Suprapubic skin (tissue), 4 donors: ENCODE measurements around the gene DAAM2. TPM values are rescaled to one million over a fixed set of nuclear protein-coding genes. Genes with fewer than 3 reads are reported as not detected.

Experiments used
- DNase-seq, 2 donors: peaks; one replicate each; pipeline ENCODE4 v3.0.0-alpha.2; 2019; ENCODE audit warnings: low spot score in 2 of 2
- H3K27ac ChIP-seq: fragments of 200-600 bp; sonication (generic); one replicate; pipeline ENCODE4 v1.5.1; 2019
- H3K27me3 ChIP-seq: fragments of 200-600 bp; sonication (generic); one replicate; pipeline ENCODE4 v1.5.1; 2019
- H3K36me3 ChIP-seq: fragments of 200-600 bp; sonication (generic); one replicate; pipeline ENCODE4 v1.5.1; 2019
- H3K4me1 ChIP-seq: fragments of 200-600 bp; sonication (generic); one replicate; pipeline ENCODE4 v1.5.1; 2019
- H3K4me3 ChIP-seq: fragments of 200-600 bp; sonication (generic); one replicate; pipeline ENCODE4 v1.5.1; 2019; ENCODE audit warnings: mild to moderate bottlenecking
- H3K9me3 ChIP-seq: fragments of 200-600 bp; sonication (generic); one replicate; pipeline ENCODE4 v1.5.1; 2019
- CTCF ChIP-seq, 2 donors: fragments of 200-600 bp in 1 of 2; fragments of 450-650 bp in 1 of 2; sonication (generic) in 1 of 2; IDR thresholded peaks; one replicate each; pipeline ENCODE4 v1.5.1; 2016 to 2019; ENCODE audit warnings: antibody characterized with exemption in 2 of 2, mild to moderate bottlenecking in 1 of 2, moderate library complexity in 1 of 2
- EP300 ChIP-seq: sonication (generic); formaldehyde crosslinking; IDR thresholded peaks from one replicate; pipeline ENCODE4 v1.6.1; 2017; ENCODE audit warnings: antibody characterized with exemption
- POLR2A ChIP-seq, 2 donors: fragments of 450-650 bp; IDR thresholded peaks; one replicate each; pipeline ENCODE4 v1.6.1; 2017; ENCODE audit warnings: antibody characterized with exemption in 2 of 2, mild to moderate bottlenecking in 2 of 2, moderate library complexity in 2 of 2
- POLR2AphosphoS5 ChIP-seq, 3 donors: sonication (generic); formaldehyde crosslinking; IDR thresholded peaks; one replicate each; pipeline ENCODE4 v1.6.1; 2017; ENCODE audit warnings: antibody characterized with exemption in 3 of 3
- WGBS: methylation state at CpG from one replicate; pipeline ENCODE4 v1.1.5; 2018; 5-methylcytosine and 5-hydroxymethylcytosine counted together
- total RNA-seq, 4 donors: library from RNA; depleted of rRNA; stranded (reverse); fragments of >200 nt; gene quantifications; one replicate each; pipeline ENCODE4 v1.1.0, GENCODE V29; 2016

The DAAM2 gene
- total RNA-seq, 4 donors from 2014 or later = 4.7 to 17.6 (median 9.9) TPM

- H3K9me3 ChIP-seq = no peaks in the 10 kb centered on the region
- no peaks in the 10 kb centered on the region for H3K36me3 ChIP-seq
- H3K4me3 ChIP-seq = no peak overlapping the region
- TF ChIP-seq EP300 (no peak), CTCF (IDR thresholded peaks at IDR 0.05) (no peak), POLR2A (IDR thresholded peaks at IDR 0.05) (no peak), POLR2AphosphoS5 (IDR thresholded peaks at IDR 0.05) (no peak)
- peaks cover 2% of the 10 kb centered on the region for H3K4me1 ChIP-seq
- WGBS = 56% methylated on average over 1 of the region's 1 CpG
- no peaks in the 10 kb centered on the region for H3K27me3 ChIP-seq
- no peak for DNase-seq
- H3K27ac ChIP-seq = no peak overlapping the region
Measured at GRCh38 chr6:39755231-39755630, 36.9 kb upstream of the DAAM2 start.

GRCh38 chr6:39756582-39756981, 35.6 kb upstream of the DAAM2 start:
- Histone ChIP-seq H3K27ac (no peak overlapping the region), H3K4me1 (peaks cover 2% of the 10 kb centered on the region), H3K9me3 (no peaks in the 10 kb centered on the region), H3K4me3 (no peak overlapping the region), H3K27me3 (no peaks in the 10 kb centered on the region), H3K36me3 (no peaks in the 10 kb centered on the region)
- 100% methylated on average over 2 of the region's 2 CpGs for WGBS
- no peak for DNase-seq
- TF ChIP-seq POLR2A (IDR thresholded peaks at IDR 0.05) (no peak), POLR2AphosphoS5 (IDR thresholded peaks at IDR 0.05) (no peak), EP300 (no peak), CTCF (IDR thresholded peaks at IDR 0.05) (no peak)

GRCh38 chr6:39758905-39759605, 33.1 kb upstream of the DAAM2 start:
- H3K4me1 ChIP-seq = no peaks in the 10 kb centered on the region
- 93% methylated on average over 2 of the region's 2 CpGs for WGBS
- no peak overlapping the region for H3K27ac ChIP-seq
- no peaks in the 10 kb centered on the region for H3K36me3 ChIP-seq
- DNase-seq = no peak
- TF ChIP-seq POLR2AphosphoS5 (IDR thresholded peaks at IDR 0.05) (no peak), EP300 (no peak), CTCF (IDR thresholded peaks at IDR 0.05) (no peak), POLR2A (IDR thresholded peaks at IDR 0.05) (no peak)
- H3K9me3 ChIP-seq = no peaks in the 10 kb centered on the region
- no peak overlapping the region for H3K4me3 ChIP-seq
- H3K27me3 ChIP-seq = no peaks in the 10 kb centered on the region

- Histone ChIP-seq H3K4me1 (no peaks in the 10 kb centered on the region), H3K4me3 (no peak overlapping the region), H3K9me3 (no peaks in the 10 kb centered on the region), H3K27me3 (no peaks in the 10 kb centered on the region), H3K27ac (no peak overlapping the region), H3K36me3 (no peaks in the 10 kb centered on the region)
- 54% methylated on average over 3 of the region's 3 CpGs for WGBS
- TF ChIP-seq POLR2A (IDR thresholded peaks at IDR 0.05) = no peak
- no peak for TF ChIP-seq EP300
- no peak for TF ChIP-seq CTCF (IDR thresholded peaks at IDR 0.05)
- TF ChIP-seq POLR2AphosphoS5 (IDR thresholded peaks at IDR 0.05) = no peak
- no peak for DNase-seq
Measured at GRCh38 chr6:39760226-39760952, 31.8 kb upstream of the DAAM2 start.

GRCh38 chr6:39765508-39766065, 26.6 kb upstream of the DAAM2 start:
- Histone ChIP-seq H3K36me3 (no peaks in the 10 kb centered on the region), H3K4me1 (no peaks in the 10 kb centered on the region), H3K4me3 (no peak overlapping the region), H3K27ac (no peak overlapping the region), H3K9me3 (no peaks in the 10 kb centered on the region), H3K27me3 (no peaks in the 10 kb centered on the region)
- WGBS = 58% methylated on average over 3 of the region's 3 CpGs
- TF ChIP-seq POLR2A (IDR thresholded peaks at IDR 0.05) (no peak), EP300 (no peak), POLR2AphosphoS5 (IDR thresholded peaks at IDR 0.05) (no peak), CTCF (IDR thresholded peaks at IDR 0.05) (no peak)
- DNase-seq = no peak
